Measurements from ENCODE around the gene FAM237A. TPM values are rescaled to one million over a fixed set of nuclear protein-coding genes. Genes with fewer than 3 reads are reported as not detected.

FAM237A gene
- total RNA-seq, 1 donor from 2014 or later = not detected

- Mint-ChIP-seq H3K9me3 (no peaks in the 10 kb centered on the region), H3K4me1 (no peaks in the 10 kb centered on the region), H3K36me3 (ENCODE audit: low read depth) (no peaks in the 10 kb centered on the region), H3K27me3 (peaks cover 9% of the 10 kb centered on the region), H3K27ac (no peak overlapping the region), H3K4me3 (no peak overlapping the region)
- DNase-seq = no peak
- intact Hi-C loops (cut with micrococcal nuclease) = no loop called here
These were observed 2.7 kb upstream of the FAM237A start for GRCh38 chr2:206639636-206640035.

GRCh38 chr2:206641226-206641625, 1.1 kb upstream of the FAM237A start:
- intact Hi-C loops (cut with micrococcal nuclease) = no loop called here
- Mint-ChIP-seq H3K36me3 (ENCODE audit: low read depth) (no peaks in the 10 kb centered on the region), H3K4me1 (no peaks in the 10 kb centered on the region), H3K9me3 (no peaks in the 10 kb centered on the region), H3K27ac (no peak overlapping the region), H3K4me3 (no peak overlapping the region), H3K27me3 (peaks cover 9% of the 10 kb centered on the region)
- DNase-seq = no peak

DNA sequence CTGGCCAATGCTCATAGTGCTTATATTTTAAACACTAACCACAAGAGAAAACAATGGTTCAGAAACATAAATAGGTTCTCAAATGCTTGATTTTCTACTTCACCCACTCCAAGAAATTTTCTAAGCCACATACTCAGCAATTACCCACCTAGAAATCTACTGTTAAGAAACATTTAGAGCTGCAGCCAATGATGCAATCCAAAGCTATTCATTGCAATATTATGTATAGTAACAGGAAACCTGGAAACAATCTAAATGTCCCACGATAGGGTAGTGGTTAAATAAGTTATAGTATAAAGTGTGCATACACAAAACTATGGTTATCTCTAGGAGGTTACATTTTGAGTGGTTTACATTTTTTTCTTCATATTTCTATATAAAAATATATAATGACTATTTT, 5.7 kb downstream of the FAM237A start:
- Mint-ChIP-seq H3K27ac (no peak overlapping the region), H3K4me1 (no peaks in the 10 kb centered on the region), H3K4me3 (no peak overlapping the region), H3K36me3 (ENCODE audit: low read depth) (no peaks in the 10 kb centered on the region), H3K9me3 (no peaks in the 10 kb centered on the region), H3K27me3 (no peaks in the 10 kb centered on the region)
- DNase-seq = no peak
- intact Hi-C loops (cut with micrococcal nuclease) = no loop called here

GRCh38 chr2:206657087-206657486, 14.8 kb downstream of the FAM237A start:
- H3K27me3 Mint-ChIP-seq = peaks cover 6% of the 10 kb centered on the region
- no peaks in the 10 kb centered on the region for H3K36me3 Mint-ChIP-seq (ENCODE audit: low read depth)
- intact Hi-C loops (cut with micrococcal nuclease) = no loop called here
- no peak overlapping the region for H3K4me3 Mint-ChIP-seq
- no peak overlapping the region for H3K27ac Mint-ChIP-seq
- no peaks in the 10 kb centered on the region for H3K4me1 Mint-ChIP-seq
- peaks cover 4% of the 10 kb centered on the region for H3K9me3 Mint-ChIP-seq
- no peak for DNase-seq

DNA sequence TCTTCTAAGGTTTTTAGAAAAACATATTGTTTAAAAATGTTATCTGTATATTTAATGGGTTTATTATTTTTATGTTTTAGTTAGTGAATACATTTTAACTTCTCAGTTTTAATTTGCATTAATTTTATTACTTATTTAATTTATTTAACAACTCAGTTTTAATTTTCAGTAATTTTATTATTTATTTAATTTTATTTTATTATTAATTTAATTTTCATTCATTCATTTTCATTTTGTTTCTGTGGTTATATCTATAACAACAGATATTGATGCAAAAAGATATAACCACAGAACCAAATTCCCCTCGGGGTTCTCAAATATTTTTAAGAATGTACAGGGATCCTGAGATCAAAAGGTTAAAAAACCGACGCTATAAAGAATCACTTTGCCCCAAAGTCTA, 23.0 kb downstream of the FAM237A start:
- Mint-ChIP-seq H3K9me3 (no peaks in the 10 kb centered on the region), H3K4me1 (no peaks in the 10 kb centered on the region)

DNA sequence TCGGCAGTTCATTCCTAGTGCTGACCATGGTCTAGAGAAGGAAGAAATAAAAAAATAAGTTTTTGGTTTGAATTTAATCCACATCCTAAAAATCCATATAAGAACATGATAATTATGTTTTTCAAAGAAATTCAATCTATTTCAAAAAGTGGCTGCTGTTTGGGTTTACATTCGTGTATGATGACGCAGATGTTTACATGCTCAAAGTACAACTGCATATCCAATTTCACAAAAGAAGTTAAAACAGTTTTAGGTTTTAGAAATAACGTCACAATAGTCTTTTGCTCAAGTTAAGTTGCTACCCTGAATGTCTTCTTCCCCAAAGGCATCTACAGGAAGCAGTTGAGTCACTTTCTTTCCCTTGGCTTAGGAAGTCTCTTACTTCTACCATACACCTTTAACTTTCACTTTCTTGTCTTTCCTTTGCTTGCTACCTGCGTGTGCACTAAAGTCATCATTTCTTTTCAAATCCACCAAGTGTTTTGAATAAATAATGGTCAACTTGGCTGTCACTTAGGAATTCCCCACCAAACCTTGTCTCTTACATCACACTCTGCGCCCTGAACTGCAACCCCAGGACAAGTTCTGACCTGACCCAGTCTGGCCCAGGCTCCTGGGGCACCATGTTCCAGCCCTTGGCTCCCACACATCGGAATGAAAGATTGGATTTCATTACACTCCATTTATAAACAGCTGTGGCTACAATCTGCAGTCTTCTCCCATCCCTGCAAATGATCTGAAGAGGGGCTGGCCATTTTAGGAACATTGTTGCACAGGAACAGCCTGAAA, 28.4 kb downstream of the FAM237A start:
- Mint-ChIP-seq H3K27ac (no peak overlapping the region), H3K9me3 (no peaks in the 10 kb centered on the region), H3K27me3 (peaks cover 4% of the 10 kb centered on the region), H3K4me1 (peaks cover 3% of the 10 kb centered on the region), H3K36me3 (ENCODE audit: low read depth) (no peaks in the 10 kb centered on the region), H3K4me3 (no peak overlapping the region)
- no peak for DNase-seq
- intact Hi-C loops (cut with micrococcal nuclease) = no loop called here

More for the DNA sequence above, 23.0 kb downstream of the FAM237A start:
- Mint-ChIP-seq H3K27me3 (peaks cover 5% of the 10 kb centered on the region), H3K36me3 (ENCODE audit: low read depth) (no peaks in the 10 kb centered on the region), H3K27ac (no peak overlapping the region), H3K4me3 (no peak overlapping the region)
- no peak for DNase-seq
- intact Hi-C loops (cut with micrococcal nuclease) = no loop called here

DNA sequence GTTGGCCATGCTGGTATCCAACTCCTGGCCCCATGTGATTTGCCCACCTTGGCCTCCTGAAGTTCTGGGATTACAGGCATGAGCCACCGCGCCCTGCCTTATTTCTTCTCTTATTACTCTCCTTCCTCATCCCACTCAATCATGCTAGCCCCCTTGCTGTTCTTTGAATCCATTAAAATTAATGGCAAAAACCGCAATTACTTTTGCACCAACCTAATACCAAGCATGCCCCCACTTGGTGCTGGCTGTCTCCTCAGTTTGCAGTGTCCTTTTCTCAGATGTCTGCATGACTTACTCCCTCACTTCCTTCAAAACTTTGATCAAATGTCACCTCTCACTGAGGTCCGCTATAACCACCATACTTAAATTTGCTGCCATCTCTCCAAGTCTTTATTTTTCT, 41.3 kb downstream of the FAM237A start:
- DNase-seq = no peak
- Mint-ChIP-seq H3K4me3 (no peak overlapping the region), H3K27ac (no peak overlapping the region), H3K36me3 (ENCODE audit: low read depth) (no peaks in the 10 kb centered on the region), H3K27me3 (peaks cover 13% of the 10 kb centered on the region), H3K9me3 (no peaks in the 10 kb centered on the region), H3K4me1 (no peaks in the 10 kb centered on the region)
- intact Hi-C loops (cut with micrococcal nuclease) = no loop called here

GRCh38 chr2:206688453-206688852, 46.2 kb downstream of the FAM237A start:
- H3K27ac Mint-ChIP-seq = no peak overlapping the region
- no peaks in the 10 kb centered on the region for H3K36me3 Mint-ChIP-seq (ENCODE audit: low read depth)
- no peaks in the 10 kb centered on the region for H3K4me1 Mint-ChIP-seq
- peaks cover 6% of the 10 kb centered on the region for H3K27me3 Mint-ChIP-seq
- no peak overlapping the region for H3K4me3 Mint-ChIP-seq
- intact Hi-C loops (cut with micrococcal nuclease) = no loop called here
- DNase-seq = no peak
- H3K9me3 Mint-ChIP-seq = no peaks in the 10 kb centered on the region

DNA sequence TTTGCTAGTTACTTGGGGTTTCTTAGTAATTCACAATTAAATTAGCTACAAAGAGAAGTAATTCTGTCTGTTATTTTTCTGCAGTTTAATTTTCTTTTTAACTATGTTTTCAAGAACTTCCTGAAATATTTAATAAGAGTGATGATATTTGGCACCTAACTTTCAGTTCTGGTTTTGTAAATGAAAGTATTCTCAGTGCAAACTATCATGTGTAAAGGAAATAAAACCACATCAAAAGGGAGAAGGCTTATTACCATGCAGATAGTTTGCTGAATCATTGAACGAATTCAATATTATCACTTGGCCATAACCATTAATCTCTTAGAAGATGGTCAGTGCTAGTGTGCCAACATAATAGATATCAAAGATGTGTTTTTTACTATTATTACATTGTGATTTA, 46.7 kb downstream of the FAM237A start:
- intact Hi-C loops (cut with micrococcal nuclease) = no loop called here
- Mint-ChIP-seq H3K4me1 (no peaks in the 10 kb centered on the region), H3K36me3 (ENCODE audit: low read depth) (no peaks in the 10 kb centered on the region), H3K27ac (no peak overlapping the region), H3K4me3 (no peak overlapping the region), H3K27me3 (peaks cover 8% of the 10 kb centered on the region), H3K9me3 (no peaks in the 10 kb centered on the region)
- no peak for DNase-seq

DNA sequence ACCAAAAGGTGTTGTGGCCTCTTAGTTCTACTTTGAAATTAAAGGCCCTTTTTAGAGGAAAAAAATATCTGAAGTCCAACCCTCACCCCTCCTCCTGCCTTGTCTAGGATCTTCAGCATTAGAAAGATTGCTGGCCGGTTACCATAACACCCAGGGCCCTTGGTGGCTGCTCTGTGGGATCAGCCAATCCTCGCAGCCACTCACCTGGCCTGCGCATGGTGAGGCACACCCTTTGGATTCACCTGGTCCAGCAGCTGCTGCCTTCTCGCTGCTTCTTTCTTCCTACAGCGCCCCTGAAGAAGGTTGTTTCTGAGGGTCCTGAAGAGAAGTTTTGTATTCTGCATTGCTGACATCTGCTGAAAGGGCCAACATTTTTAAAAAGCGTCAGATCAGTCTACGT, 50.7 kb downstream of the FAM237A start:
- DNase-seq = no peak
- Mint-ChIP-seq H3K9me3 (no peaks in the 10 kb centered on the region), H3K4me3 (no peak overlapping the region), H3K4me1 (no peaks in the 10 kb centered on the region), H3K27ac (no peak overlapping the region), H3K36me3 (ENCODE audit: low read depth) (no peaks in the 10 kb centered on the region), H3K27me3 (peaks cover 6% of the 10 kb centered on the region)
- intact Hi-C loops (cut with micrococcal nuclease) = loop anchor here (1.0 to 10.0 kb wide), 5 partner anchors 74 to 1382 kb away; partner anchors contain the start of genes FASTKD2 and MDH1B

DNA sequence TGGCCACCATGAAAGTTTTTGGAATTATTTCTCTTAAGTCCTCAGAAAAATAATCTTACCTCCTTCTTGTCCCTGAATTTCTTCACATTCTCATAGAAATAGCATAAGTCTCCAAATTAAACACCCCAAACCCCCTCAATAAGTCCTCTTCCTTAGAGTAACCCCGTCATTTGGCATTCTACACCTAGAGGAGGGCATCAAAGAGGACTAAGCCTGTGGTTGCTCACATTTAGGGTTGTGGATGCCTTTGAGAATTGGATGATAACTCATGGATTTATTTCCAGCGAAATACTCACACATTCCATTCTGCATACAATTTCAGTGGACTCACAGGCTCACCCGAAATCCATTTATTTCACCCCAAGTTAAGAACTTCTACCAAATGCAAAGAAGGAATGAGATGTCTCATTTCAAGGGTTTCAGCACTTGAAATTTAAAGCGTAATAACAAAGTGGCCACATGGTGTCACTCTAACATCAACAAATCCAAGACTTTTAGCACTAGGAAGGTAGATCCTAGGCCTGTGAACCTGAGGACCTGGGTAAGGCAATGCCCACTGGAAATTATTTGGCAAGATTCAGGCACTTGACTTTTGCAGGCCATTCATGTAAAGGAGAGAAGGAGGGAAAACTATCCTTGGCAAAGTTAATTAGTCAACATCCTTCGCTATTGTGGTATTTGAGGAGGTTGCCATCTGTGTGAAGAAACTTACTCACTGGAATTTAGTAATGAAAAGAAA, 51.3 kb downstream of the FAM237A start:
- Mint-ChIP-seq H3K27me3 (peaks cover 6% of the 10 kb centered on the region), H3K36me3 (ENCODE audit: low read depth) (no peaks in the 10 kb centered on the region), H3K4me1 (no peaks in the 10 kb centered on the region), H3K27ac (no peak overlapping the region), H3K4me3 (no peak overlapping the region), H3K9me3 (no peaks in the 10 kb centered on the region)
- intact Hi-C loops (cut with micrococcal nuclease) = loop anchor here (1.0 to 10.0 kb wide), 5 partner anchors 74 to 1381 kb away; partner anchors contain the start of genes FASTKD2 and MDH1B
- DNase-seq = peak; percentile 82

DNA sequence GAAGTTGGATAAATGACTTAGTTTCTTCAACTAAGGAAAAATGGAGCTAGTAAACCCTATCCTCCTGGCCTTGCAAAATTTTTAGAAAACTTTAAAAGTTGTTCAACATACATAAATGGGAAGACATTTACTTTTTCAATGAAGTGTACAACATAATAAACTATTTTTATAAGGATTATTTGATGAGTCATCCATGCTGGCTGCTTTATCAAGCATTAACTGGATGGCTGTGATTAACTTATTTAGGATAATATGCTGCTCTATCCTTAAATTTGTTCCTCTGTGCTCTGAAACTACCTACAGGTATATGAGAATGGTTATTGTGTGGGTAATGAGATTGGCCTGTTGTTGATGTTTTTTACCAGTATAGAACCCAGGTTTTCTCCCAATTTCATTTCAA, 54.6 kb downstream of the FAM237A start:
- H3K27me3 Mint-ChIP-seq = peaks cover 14% of the 10 kb centered on the region

GRCh38 chr2:206698811-206699210, 56.5 kb downstream of the FAM237A start:
- Mint-ChIP-seq H3K4me1 (peaks cover 3% of the 10 kb centered on the region), H3K9me3 (no peaks in the 10 kb centered on the region), H3K27ac (no peak overlapping the region), H3K36me3 (ENCODE audit: low read depth) (no peaks in the 10 kb centered on the region), H3K4me3 (no peak overlapping the region), H3K27me3 (peaks cover 13% of the 10 kb centered on the region)
- no peak for DNase-seq
- intact Hi-C loops (cut with micrococcal nuclease) = loop anchor here (10.0 kb wide), 2 partner anchors 286 to 1376 kb away; no protein-coding TSS in a partner anchor

More for the DNA sequence above, 54.6 kb downstream of the FAM237A start:
- Mint-ChIP-seq H3K4me1 (peaks cover 3% of the 10 kb centered on the region), H3K9me3 (no peaks in the 10 kb centered on the region), H3K27ac (no peak overlapping the region), H3K36me3 (ENCODE audit: low read depth) (no peaks in the 10 kb centered on the region), H3K4me3 (no peak overlapping the region)
- DNase-seq = no peak
- intact Hi-C loops (cut with micrococcal nuclease) = loop anchor here (10.0 kb wide), 2 partner anchors 288 to 1378 kb away; no protein-coding TSS in a partner anchor

All from activated CD4-positive, alpha-beta T cell treated with anti-CD3 and anti-CD28 coated beads, Interleukin-2, amount 10 ng/mL, durations not matched to agents 24 days and 14 days (primary cell).